Stimulated activated CD8-positive, alpha-beta memory T cell treated with anti-CD3 and anti-CD28 coated beads, Interleukin-7, amount 100 ng/mL, for 48 hours (primary cell): ENCODE data around the gene PPP1R12A.
"Not testable (repeated sequence)": the region's sequence is repeated elsewhere in the genome, so short reads cannot be mapped to it uniquely, and the experiment has no call there.

ENCODE experiments used
- DNase-seq, 2 donors: peaks; one replicate each; pipeline ENCODE4 v3.0.0-alpha.2; 2020; ENCODE audit warnings: low read depth in 1 of 2; ENCODE audit errors: extremely low read depth in 1 of 2

Gene PPP1R12A

DNA sequence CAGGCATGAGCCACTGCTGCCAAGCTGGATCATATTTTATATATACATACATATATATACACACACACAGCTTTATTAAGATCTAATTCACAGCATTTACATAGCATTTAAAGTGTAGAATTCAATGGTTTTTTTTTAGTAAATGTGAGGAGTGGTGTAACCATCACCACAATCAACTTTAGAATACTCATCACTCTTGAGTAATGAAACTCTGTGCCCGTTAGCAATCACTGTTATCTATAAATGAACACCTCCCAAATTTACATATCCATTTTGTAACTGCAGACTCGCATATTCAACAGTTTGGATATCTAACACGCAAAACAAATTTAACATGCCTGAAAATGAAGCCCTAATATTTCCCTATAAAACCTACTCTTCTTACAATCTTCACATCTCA, 90.9 kb downstream of the PPP1R12A start:
- no peak for DNase-seq

DNA sequence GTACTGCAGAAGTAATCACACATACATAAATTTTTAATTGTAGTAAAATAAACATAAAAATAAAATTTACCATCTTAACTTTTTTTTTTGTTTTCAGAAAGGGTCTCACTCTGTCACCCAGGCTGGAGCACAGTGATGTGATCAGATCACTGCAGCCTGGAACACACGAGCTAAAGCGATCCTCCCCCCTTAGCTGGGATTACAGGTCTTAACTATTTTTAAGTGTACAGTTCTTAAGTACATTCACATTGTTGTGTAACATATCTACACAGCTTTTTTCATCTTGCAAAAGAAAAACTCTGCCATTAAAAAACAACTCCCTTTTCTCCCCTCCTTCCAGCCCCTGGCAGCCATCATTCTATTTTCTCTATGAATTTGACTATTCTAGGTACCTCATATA, 92.3 kb downstream of the PPP1R12A start:
- DNase-seq, result no peak

DNA sequence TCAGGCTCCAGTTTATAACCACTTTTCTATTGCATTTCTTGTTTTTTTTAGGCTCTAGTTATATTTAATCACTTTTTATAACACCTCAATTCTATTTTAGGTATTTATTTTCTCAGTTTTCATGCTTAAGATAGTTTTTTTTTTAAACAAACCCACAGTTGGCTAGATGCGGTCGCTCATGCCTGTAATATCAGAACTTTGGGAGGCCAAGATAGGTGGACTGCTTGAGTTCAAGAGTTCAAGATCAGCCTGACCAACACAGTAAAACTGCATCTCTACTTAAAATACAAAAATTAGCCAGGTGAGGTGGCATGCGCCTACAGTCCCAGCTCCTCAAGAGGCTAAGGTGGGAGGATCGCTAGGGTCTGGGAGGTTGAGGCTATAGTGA, 93.0 kb downstream of the PPP1R12A start:
- no peak for DNase-seq

DNA sequence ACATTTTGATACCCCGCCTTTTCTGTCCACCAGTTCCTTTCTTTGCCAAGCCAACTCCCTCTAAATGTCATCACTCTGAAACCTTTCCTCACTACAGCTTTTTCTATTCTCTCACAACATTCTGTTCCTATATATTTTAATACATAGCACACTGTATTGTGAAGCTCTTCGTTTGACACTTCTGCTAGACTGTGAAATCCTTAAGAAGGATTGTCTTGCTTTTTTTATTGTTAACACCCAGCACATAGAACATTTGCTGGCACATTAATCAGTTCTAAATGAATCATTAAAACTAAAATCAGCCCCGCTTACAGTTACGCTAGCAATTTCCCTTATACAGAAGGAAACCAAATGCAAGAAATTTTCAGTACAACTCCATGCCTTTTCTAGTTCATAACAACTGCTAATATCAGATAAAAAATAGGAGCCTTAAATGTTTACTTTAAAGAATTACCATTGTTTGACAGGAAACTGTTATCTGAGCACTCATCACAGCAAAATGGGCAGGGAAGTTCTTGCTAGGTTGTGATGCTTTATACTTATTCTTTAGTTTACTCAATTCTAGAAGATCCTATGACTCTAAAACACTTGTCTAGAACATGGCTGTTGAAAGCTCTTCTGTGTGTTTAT, 93.5 kb downstream of the PPP1R12A start:
- DNase-seq, result no peak

DNA sequence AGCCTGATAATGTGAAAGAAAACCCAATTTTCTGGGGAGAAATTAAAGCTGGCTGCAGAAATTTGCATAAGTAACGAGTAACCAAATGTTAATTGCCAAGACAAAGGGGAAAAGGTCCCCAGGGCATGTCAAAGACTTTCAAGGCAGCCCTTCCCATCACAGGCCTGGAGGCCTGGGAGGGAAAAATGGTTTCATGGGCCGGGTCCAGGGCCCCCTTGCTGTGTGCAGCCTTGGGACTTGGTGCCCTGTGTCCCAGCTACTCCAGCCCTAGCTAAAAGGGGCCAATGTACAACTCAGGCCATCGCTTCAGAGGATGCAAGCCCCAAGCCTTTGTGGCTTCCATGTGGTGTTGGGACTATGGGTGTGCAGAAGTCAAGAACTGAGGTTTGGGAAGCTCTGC, 96.5 kb downstream of the PPP1R12A start:
- no peak for DNase-seq

DNA sequence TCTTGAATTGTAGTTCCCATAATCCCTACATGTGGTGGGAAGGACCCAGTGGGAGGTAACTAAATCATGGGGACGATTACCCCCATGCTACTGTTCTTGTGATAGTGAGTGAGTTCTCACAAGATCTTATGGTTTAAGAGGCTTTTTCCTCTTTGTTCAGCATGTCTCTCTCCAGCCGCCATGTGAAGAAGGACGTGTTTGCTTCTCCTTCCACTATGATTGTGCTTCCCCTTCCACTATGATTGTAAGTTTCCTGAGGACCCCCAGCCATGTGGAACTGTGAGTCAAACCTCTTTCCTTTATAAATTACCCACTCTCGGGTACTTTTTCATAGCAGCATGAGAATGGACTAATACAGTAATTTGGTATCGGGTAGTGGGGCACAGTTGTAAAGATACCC, 97.3 kb downstream of the PPP1R12A start:
- DNase-seq, result no peak

DNA sequence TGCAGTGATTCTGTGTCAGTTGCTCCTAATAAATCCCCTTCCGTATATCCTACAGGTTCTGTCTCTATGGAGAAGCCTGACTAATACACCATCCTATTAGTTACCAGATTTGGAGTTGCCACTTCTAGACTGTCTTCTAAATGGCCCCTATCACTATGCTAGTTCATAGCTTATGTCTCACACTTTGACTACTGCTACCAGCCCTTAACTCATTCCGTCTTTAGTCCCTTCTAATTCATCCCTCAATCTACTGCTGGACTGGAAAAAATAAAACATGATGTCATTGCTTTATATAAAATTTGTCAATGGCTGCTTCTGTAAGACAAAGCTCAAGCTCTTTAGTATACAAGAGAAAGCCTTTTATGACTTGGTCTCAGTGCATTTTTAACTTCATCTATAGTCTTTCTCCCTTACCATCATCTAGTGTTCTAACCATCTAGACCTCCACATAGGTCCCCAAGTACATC, 99.5 kb downstream of the PPP1R12A start:
- DNase-seq, result no peak

DNA sequence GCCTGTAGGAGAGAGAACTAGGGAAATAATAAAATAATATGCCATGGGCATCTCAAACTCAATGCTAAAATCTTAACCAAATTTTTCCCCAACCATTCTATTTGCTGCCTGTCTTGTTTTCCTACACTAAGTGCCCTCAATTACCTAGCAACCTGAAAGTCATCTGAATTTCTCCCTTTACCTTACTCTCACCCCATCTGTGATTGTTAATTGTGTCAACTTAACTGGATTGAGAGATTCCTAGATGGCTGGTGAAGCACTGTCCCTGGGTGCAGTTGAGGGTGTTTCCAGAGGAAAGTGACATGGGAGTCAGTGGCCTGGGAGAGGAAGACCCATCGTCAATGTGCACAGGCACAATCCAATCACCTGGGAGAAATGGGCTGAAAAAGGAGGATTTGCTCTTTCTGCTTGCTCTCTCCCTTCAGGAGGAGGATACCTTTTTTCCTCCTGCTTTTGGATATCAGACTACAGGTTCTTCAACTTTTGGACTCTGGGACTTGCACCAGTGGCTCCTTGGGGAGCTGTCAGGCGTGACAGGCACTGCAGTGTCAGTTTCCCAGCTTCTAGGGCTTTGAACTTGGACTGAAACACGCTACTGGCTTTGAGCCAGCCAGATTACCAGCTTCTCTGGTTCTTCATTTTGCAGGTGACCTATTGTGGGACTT, 100.1 kb downstream of the PPP1R12A start:
- no peak for DNase-seq

DNA sequence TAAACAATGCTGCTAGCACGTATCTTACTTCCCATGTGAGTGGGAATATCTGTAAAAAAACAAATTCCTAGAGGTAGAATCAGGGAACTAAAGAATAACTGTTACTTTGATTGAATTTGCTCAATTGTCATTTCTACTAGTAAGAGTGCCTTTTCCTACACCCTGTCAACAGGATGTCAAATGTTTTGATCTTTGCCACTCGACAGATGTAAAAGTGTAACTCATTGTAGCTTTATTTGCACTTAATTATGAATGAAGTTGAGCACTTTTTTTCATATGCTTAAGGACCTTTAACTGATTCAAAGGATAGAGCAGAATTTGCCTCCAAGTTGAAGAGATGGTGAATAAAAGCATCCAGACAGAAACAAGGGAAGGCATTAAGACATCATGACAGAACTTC, 104.5 kb downstream of the PPP1R12A start:
- no peak for DNase-seq

DNA sequence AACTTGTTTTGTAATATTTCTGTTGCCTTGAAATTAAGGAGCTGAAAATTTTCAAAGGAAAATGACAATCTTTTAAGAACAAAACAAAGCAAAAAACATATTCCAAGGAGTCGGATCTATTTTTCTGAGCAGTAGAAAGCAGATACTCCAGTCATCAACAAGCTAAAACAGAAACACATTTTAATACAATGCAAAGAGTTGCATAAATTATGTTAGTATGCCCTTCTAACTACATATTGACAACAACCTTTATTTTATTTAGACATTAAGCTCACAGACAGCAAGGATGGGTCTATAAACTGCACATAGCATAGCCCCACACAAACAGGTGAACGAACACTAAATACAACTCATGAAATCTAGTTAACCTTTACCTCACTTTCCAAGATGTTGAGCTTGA, 106.0 kb downstream of the PPP1R12A start:
- DNase-seq, result no peak

DNA sequence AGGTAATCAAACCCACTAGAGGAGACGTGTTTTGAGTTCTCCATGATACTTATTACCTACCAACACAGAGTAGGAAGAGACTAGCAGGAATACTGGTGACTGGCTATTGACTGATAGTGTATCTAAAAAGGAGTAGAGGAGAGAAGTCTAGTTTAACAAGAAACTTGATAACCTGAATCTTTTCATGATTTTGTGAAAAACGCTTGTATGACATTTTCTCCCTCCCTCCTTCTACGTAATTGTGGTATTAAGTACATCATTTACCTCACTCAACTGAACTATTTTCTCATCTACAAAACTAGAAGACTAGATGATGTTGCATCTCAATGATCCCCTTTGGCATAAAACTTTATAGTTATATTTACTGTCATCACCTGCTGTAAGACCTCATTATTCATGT, 107.4 kb downstream of the PPP1R12A start:
- no peak for DNase-seq

DNA sequence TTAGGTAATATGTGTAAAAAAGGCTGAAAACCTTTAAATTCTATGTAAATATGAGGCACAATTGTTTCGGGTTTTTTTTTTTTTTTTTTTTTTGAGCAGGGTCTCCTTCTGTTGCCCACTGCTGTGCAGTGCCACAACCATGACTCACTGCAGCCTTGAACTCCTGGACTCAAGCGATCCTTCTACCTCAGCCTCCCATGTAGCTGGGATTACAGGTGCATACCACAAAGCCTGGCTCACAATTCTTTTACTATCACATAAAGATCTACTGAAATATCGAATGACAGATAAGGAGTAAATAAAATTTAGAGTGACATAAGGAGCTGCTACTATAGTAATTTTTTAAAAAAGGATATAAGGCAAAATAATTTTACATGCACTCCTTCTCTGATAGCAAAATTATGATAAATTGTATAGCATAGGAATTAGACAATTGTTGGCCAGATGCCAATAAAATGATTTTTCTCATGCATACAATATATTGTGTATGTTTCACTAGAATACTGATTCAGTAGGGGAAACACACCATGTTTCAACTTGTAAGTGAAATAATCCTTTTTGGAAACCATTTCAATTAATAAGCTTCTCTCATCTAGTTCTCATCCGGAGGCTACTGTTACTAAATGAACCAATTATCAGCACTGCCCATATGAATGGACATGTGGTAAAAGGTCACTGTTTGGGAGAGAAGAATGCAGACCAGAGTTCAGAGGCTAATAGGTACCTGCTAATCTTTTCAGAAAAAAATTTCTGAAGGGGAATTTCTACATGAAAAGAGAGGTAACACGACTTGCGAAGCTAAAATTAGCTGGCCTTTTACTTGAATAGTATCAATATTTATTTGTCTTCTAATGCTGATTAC, 108.4 kb downstream of the PPP1R12A start:
- no peak for DNase-seq

DNA sequence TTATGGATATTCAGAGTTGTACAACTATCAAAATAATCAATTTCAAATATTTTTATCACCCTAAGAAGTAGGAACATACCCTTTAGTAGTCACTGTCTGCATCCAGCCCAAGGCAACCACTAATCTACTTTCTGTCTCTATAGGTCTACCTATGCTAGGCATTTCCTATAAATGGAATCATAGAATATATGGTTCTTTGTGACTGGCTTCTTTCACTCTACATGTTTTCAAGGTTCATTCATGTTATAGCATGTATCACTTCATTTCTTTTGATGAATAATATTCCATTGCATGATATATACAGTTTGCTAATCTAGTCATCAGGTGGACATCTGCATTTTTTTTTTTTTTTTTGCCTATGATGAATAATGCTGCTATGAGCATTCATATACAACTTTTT, 112.4 kb downstream of the PPP1R12A start:
- no peak for DNase-seq

DNA sequence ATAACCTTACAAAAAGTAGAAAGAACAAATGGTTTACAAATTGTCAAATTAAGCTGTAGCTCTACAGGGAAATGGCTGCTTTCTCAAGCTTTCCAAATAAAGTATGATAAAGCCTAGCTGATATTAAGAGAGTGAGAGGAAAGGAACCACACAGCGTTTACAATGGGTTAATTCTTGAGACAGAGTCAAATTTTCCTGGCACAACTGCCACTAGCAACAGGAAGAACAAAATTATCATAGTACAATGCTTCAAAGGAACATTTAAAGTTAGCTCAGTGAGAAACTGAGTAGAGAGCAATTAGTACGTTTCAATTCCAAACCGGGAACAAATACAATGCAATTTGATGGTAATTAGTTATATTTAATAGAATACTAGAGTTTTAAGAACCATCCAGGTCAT, 116.0 kb downstream of the PPP1R12A start:
- DNase-seq, result no peak

DNA sequence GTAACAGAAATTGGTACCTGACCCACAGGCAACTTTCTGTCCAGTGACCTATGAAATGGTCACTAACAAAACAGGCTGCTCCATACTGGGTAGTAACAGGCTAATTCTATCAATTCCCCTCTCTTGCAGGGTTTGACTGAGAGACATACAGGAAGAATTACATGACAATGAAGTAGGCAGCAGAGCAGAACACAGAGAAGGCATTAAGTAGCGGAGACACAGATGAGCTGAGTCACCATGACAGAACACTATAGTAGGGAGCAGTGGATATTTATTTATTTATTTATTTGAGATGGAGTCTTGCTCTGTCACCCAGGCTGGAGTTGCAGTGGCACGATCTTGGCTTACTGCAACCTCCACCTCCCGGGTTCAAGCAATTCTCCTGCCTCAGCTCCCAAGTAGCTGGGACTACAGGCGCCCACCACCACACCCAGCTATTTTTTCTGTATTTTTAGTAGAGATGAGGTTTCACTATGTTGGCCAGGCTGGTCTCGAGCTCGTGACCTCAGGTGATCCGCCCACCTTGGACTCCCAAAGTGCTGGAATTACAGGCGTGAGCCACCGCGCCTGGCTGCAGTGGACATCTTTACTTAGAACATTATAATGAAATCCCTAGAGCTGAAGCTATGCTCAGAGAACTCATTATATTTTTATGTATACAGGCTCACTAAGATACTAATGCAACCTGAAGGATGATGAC, 150.4 kb downstream of the PPP1R12A start:
- DNase-seq, result not testable (repeated sequence)

DNA sequence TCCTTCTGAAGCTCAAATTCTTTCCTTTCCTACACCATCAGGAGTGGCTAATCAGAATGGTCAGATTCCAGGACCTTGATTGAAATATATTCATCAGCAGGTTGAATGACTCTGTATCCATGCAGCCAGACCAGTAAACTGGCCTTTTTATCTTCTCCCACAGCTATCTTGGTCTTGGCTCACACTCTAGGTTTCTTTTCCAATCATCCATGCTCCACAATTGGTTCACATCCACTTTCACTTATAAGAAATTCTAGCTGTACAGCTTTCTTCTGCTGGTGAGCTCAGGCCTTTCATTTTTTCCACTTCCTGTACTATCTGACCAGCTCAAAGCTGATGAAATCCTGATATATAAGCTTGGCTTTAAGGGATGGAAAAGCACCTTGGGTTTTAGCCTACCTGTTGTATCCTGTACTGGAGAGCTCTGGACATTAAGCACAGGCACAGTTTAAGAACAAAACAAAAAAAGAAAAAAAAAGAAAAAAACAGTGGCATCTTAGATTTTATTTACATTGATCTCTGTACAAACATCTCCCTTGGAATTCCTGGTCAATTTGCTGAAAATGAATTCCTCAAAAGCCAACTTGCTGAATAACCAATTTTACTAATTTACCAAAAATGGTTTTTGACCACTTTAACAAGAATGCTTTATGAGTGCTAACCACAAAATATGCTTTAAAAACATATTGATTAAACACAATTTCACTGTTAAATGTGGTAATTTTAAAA, 152.6 kb downstream of the PPP1R12A start:
- DNase-seq, result no peak

DNA sequence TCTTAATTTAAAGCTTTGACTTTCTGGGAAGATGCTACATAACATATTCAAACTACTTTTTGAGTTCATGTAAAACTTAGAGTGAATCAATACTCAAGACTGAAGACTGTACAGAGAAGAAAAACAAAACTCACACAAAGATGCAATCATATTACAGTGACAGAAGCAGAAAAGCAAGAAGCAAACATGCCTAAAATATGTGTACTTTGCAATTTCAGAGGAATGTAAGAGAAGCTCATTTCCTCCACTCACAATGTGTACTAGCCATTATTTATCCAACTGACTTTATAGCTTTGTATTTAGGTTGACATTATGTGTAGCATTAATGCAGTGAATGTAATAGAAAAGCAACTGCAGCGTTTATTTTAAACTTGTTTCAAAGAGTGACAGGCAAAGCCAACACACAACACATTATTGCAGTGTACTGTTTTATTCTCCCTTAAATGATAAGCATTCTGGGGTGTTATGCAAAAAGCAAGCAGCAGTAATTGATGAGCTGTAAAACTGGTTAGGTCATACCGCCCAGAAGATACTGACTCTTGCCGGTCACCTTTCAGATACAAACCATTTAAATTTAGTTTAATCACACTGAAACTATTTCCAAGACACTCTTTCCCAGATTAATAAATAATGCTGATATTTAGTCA, 156.0 kb downstream of the PPP1R12A start:
- DNase-seq, result no peak

DNA sequence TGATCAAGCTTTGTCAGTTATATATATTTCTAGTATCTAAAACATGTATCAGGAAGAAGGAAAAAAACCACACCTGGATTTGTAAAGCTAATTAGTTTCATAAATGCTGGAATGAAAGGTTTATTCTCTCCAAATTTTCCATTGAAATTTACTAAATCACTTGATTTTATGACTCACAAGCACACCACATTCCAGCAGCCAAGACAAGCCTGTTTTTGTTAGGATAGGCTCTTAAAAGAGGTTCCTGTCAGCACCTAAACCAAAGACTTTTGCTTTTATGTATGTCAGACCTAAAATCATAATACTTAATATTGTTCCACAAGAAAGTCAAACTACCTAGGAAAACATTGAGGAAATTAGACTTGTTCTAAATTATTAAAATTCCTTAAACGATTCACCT, 158.8 kb downstream of the PPP1R12A start:
- no peak for DNase-seq

DNA sequence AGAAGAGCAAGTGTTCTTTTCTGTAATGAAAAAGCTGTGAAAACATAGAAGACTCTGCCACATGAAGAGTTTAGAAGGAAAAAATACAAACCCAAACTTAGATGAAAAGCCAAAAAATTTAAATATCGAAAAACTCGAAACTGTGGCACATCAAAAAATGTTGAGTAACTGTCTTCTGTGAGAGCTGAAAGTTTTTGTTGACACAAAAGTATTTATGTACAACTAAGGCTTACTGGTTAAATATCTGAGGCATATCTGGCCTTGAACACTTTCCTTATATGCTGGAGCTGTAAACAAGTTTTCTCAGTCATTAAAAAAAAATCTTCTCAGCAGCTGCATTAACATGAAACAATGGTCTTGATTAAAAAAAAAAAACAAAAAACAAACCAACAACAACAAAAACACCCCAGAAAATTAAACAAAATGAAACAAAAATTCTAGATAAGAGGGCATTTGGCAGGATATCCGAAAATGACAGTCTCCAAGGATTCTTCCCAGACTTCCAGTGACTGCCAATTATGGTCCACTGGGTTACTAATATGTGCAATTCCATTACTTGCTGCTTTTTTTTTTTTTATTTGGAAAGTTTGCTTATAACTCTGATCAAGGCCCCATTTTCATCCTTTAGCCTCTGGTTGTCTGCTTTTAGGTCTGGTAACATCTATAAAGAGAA, 159.4 kb downstream of the PPP1R12A start:
- no peak for DNase-seq

DNA sequence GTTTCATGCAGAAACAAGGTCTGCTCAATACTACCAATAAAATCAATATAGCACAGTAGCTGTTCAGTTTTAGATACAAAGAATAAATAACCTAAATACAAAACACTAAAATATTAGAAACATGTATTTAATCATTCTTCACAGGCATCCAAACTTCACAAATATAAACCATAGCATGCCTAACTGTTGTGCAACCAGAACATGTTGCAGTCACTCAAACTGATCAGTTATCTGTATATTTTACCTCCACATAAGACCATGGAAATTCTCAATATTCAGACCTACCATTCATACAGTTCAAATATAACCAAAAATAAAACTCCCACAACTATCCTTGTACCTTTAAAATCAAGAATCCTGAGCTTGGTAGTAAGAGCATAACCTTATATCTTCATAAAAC, 161.0 kb downstream of the PPP1R12A start:
- DNase-seq, result no peak
